Esophagus muscularis mucosa (tissue), 3 donors: ENCODE results near the gene SNX13.

Source experiments
- POLR2A ChIP-seq: fragments of 450-650 bp; IDR thresholded peaks from one replicate; pipeline ENCODE4 v1.6.1; 2017; ENCODE audit warnings: antibody characterized with exemption, moderate library complexity, mild to moderate bottlenecking, low read depth
- POLR2AphosphoS5 ChIP-seq, 2 donors: sonication (generic); formaldehyde crosslinking; IDR thresholded peaks; one replicate each; pipeline ENCODE4 v1.6.1; 2017; ENCODE audit warnings: antibody characterized with exemption in 2 of 2
- TF ChIP-seq, protein P1 (sequence below), 3 experiments: fragments of 200-600 bp in 2 of 3; fragments of 450-650 bp in 1 of 3; sonication (generic) in 2 of 3; IDR thresholded peaks; one replicate each; pipeline ENCODE4 v1.5.1; 2017 to 2019; ENCODE audit warnings: antibody characterized with exemption in 3 of 3, mild to moderate bottlenecking in 2 of 3, moderate library complexity in 1 of 3

DNA sequence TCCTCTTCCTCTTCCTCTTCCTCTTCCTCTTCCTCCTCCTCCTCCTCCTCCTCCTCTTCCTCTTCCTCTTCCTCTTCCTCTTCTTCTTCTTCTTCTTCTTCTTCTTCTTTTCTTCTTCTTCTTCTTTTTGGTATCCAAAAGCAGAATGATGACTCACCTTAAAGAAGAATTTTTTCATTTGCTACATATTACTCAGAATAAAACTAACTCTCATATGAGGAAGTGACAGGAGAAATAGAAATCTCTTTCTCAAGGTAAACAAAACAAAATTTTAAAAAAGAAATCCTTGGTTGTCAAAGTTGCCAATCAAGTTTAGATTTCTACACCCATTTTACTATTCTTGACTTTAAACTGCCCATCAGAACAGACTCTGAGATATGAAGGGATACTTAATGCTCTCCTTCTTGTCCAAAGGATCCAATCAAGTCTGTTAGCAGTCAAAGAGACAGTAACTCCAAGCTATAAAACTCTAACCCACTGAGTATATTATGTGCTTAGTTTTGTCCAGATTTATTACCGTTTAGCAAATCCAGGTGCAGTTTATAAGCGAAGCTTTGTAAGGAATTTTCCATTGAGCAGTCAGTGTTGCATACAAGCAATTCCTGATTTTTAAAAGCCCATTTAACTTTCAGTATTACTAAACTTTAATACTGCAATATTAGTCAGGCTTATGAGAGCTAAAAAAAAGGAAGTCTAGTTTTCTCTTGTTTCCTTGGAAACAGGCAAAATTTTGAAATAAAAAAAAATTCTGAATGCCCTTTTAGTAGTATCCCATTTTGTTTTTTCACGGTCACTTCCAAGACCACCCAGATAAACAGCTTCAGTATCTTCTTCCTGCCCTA is 43.1 kb upstream of the SNX13 start:
- TF ChIP-seq, protein P1, sequence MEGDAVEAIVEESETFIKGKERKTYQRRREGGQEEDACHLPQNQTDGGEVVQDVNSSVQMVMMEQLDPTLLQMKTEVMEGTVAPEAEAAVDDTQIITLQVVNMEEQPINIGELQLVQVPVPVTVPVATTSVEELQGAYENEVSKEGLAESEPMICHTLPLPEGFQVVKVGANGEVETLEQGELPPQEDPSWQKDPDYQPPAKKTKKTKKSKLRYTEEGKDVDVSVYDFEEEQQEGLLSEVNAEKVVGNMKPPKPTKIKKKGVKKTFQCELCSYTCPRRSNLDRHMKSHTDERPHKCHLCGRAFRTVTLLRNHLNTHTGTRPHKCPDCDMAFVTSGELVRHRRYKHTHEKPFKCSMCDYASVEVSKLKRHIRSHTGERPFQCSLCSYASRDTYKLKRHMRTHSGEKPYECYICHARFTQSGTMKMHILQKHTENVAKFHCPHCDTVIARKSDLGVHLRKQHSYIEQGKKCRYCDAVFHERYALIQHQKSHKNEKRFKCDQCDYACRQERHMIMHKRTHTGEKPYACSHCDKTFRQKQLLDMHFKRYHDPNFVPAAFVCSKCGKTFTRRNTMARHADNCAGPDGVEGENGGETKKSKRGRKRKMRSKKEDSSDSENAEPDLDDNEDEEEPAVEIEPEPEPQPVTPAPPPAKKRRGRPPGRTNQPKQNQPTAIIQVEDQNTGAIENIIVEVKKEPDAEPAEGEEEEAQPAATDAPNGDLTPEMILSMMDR (IDR thresholded peaks at IDR 0.05): no peak
- no peak for TF ChIP-seq POLR2AphosphoS5 (IDR thresholded peaks at IDR 0.05)
- TF ChIP-seq POLR2A: no peak
